SIG-M5 (cell line): Measurements from ENCODE around the gene MGAT4D.
"Not testable (repeated sequence)": the region's sequence is repeated elsewhere in the genome, so short reads cannot be mapped to it uniquely, and the experiment has no call there.

Source experiments
- DNase-seq: peaks from one replicate; lab custom pipeline; 2025; lab: John Stamatoyannopoulos, UW

Gene MGAT4D

GRCh38 chr4:140497747-140498636 is at the start of gene MGAT4D:
Gene MGAT4D (minus strand): TSS chr4:140498293. CDS start chr4:140498222, 71 bp downstream.
- no peak for DNase-seq

- DNase-seq: no peak
Observed at GRCh38 chr4:140533951-140534480, 35.9 kb upstream of the MGAT4D start.

DNA sequence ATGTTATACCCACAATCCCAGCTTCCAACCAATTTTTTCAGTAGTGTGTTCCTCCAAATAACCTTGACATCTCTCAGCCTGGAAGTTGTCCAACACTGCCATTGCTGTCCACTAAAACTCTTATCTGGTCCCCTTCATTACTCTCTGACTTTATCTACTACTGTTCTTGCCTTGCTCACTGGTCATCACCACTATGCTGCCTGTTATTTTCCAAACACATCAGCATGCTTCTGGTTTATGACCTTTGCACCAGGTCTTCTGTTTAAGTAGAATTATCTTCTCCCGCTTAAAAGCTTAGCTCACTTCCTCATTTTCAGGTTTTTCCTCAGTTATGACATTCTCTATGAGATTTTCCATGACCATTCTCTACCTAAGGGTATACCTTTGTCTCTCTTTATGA is 31.3 kb upstream of the MGAT4D start:
- DNase-seq: no peak

GRCh38 chr4:140523857-140524742 is 26.0 kb upstream of the MGAT4D start, which contains the start of gene ELMOD2:
Gene ELMOD2 (plus strand): TSS chr4:140524168. CDS start chr4:140525429, 1,261 bp downstream.
- DNase-seq: peak; percentile 76

DNA sequence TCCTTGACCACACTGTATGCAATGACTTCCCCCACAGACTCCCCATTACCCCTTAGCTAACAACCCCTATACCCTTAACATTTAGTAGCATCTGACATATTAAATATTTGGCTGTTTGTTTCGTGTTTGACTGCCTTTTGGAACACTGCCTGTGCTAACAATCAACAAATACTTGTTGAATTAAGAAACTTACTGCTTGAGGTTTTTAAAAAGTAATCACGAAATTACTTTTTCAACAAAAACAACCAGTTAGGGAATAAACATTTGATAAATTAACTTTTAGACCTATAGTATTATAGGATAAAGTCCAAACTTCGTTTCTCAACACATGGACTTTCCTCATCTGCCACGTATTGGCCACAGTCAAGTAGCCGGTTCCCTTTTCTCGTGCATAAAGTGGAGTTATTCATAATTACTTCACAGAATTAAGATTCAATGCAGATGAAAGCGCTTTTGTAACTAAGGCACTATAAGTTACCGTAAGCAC is 25.3 kb upstream of the MGAT4D start:
- no peak for DNase-seq

- no peak for DNase-seq
Observed at GRCh38 chr4:140515423-140515822, 17.3 kb upstream of the MGAT4D start.

- DNase-seq: not testable (repeated sequence)
Observed at GRCh38 chr4:140513765-140514164, 15.7 kb upstream of the MGAT4D start.

DNA sequence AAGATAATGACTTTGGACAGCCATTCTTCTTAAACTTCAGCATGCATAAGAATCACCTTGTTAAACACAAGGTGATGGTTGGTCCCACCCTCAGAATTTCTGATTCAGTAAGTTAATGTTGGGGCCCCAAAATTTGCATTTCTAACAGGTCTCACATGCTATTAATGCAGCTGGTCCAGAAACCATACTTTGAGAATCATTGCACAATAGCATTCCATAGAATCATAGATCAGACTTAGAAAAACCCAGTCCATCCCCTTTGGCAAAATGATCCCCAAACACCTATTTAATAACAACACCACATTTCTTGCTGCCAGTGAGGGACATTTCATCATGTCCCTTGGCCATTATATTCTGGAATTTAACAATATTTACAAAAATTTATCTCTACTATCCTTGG is 6.2 kb upstream of the MGAT4D start:
- no peak for DNase-seq

DNA sequence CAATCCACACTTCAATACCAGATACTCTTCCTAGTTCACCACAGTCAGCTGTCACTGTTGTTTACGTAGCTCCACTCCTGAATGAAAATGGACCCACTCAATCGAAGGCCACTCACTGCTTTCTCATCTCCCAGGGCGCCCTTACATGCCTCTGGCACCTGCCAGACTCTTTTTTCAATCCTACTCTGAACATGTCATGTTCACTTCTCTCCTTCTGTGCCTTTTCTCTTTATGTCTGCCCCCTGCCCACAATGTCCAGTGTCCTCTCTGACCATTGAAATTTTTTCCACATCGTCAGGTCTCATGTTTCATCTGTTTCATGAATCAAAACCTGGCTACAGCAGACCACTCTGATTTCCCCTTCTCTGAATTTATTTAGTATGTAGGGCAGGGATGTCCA is 1.3 kb upstream of the MGAT4D start:
- DNase-seq: no peak

DNA sequence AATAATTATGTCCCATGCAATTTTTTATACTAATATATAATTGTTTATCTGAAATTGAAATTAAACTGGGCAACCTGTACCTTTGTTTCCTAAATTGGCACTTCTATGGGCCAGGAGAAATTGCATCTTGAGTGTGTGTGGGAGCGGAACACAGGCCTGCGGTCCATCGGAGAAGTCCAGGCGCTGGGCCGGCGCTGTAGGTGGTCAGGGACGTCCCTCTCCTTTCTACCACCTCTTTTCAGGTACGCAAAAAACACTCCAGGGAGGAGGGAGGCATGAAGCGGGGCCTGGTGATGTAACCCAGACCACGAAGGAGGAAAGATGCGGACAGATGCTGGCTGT is 717 bp downstream of the MGAT4D start:
- no peak for DNase-seq

- no peak for DNase-seq
Observed at GRCh38 chr4:140485939-140486338, 12.2 kb downstream of the MGAT4D start.

DNA sequence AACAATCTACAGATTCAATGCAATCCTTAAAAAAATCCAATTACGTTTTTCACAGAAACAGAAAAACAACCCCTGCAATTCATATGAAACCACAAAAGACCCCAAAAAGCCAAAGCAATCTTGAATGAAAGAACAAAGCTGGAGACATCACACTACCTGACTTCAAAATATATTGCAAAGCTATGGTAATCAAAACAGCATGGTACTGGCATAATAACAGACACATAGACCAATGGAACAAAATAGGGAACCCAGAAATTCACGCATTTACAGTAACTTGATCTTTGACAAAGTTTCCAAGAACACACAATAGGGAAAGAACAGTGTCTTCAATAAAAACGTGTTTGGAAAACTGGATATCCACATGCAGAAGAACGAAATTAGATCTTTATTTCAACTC is 14.6 kb downstream of the MGAT4D start:
- no peak for DNase-seq

- no peak for DNase-seq
Observed at GRCh38 chr4:140472156-140472555, 25.9 kb downstream of the MGAT4D start.

DNA sequence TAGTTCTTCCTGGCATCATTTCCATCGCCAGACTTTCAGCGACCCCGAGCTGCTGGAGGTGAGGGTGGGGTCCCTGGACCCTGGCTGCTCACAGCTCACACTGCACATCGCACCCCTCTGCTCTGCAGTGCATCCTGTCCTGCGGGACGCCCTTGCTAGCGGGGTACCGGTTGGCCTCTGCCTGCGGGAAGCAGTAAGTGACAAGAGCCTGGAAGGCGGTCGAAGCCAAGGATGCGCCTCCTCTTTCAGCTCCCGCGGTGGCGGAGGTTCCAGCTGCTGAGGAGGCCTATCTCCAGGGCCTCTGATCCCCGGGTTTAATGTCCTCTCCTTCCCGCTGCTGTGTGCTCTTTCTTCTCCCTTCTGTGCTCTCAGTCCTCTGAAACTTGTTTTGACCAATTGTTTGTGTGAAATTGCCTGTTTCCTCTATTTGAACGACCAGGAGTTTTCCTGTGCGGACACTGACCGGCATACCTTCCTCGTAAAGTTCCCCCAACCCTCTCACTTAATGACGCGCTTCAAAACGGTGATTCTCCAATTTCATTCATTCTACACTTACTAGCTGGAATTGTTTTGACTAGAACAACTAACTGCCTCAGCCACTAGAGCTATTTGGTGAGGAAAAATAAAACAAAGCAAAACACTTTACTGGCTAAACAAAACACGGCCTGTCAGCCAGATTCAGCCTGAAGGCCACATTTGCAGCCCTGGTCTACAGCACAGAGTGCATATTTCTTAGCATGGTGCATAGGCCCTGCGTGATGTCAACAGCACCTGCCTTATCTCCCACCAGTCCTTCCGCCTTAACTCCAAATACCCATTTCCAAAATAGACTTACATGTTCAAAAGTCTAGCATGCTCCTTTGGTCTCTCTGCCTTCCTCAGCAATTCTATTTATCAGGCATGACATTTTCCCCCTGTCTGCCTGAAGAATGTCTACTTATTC is 28.0 kb downstream of the MGAT4D start:
- DNase-seq: no peak

GRCh38 chr4:140466146-140466545 is 31.9 kb downstream of the MGAT4D start:
- DNase-seq: no peak

GRCh38 chr4:140463614-140464013 is 34.5 kb downstream of the MGAT4D start:
- no peak for DNase-seq

GRCh38 chr4:140463182-140463581 is 34.9 kb downstream of the MGAT4D start:
- DNase-seq: no peak

DNA sequence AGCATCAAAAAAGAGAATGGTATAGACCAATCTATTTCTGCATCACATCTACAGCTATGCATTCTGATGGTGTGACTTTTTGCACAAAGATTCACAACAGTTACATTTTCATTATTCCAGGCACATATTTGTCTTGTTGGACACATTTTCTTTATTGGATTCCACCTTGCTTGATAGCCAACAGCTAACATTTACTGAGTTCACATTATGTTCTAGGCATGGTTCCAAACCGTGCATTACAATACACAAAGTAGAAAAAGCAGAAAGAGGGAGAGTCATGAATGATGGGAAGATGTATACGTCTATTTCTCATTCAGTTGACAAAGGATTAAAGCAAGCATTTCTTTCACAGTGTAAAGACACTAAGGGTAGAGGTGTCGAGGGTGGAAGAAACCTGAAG is 47.7 kb downstream of the MGAT4D start:
- no peak for DNase-seq

DNA sequence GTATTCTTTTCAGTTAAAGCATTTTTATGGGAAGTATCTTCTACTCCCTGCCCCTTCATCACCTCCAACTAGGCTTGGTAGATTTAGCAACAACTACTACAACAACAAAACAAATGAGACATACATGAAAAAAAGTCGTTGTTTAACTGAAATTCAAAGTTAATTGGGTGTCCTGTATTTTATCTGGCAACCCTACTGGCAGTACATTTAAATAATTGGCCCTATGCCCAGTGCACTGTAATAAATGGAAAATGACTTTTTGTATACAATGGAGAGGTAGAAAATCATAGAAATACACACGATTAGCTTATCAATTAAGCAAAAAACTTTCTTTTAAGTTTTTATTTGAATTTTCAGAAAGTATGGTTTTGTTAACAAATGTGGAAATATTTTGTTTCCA is 49.3 kb downstream of the MGAT4D start:
- no peak for DNase-seq

GRCh38 chr4:140448162-140448561 is 49.9 kb downstream of the MGAT4D start:
- no peak for DNase-seq

DNA sequence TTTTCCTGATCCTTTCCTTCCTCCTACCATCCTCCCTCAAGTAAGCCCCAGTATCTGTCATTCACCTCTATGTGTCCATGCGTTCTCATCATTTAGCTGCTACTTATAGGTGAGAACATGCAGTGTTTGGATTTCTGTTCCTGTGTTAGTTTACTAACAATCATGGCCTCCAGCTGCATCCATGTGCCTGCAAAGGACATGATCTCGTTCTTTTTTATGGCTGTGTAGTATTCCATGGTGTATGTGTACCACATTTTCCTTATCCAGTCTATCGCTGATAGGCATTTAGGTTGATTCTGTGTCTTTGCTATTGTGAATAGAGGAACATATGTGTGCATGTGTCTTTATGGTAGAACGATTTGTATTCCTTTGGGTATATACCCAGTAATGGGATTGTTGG is 53.7 kb downstream of the MGAT4D start:
- not testable (repeated sequence) for DNase-seq
